ENCODE data around the gene CPEB1.
"Not testable (repeated sequence)": the region's sequence is repeated elsewhere in the genome, so short reads cannot be mapped to it uniquely, and the experiment has no call there.

The CPEB1 gene

GRCh38 chr15:82649226-82649999 lies 2.2 kb upstream of the CPEB1 start:
- DNase-seq (ENCODE audit: low read depth) = no peak

- no peak for DNase-seq (ENCODE audit: low read depth)
Observed at GRCh38 chr15:82648257-82649103, 1.3 kb upstream of the CPEB1 start.

GRCh38 chr15:82647835-82648256 lies 683 bp upstream of the CPEB1 start:
- peak; percentile 24 for DNase-seq (ENCODE audit: low read depth)

GRCh38 chr15:82646250-82647044 lies 716 bp downstream of the CPEB1 start:
- no peak for DNase-seq (ENCODE audit: low read depth)

- DNase-seq (ENCODE audit: low read depth) = not testable (repeated sequence)
Observed at GRCh38 chr15:82644967-82645852, 2.0 kb downstream of the CPEB1 start.

GRCh38 chr15:82643992-82644391 lies 3.2 kb downstream of the CPEB1 start:
- DNase-seq (ENCODE audit: low read depth) = no peak

GRCh38 chr15:82642656-82643055 lies 4.5 kb downstream of the CPEB1 start:
- no peak for DNase-seq (ENCODE audit: low read depth)

GRCh38 chr15:82641129-82641798 lies 5.9 kb downstream of the CPEB1 start:
- DNase-seq (ENCODE audit: low read depth) = no peak

- no peak for DNase-seq (ENCODE audit: low read depth)
Observed at GRCh38 chr15:82640672-82641071, 6.5 kb downstream of the CPEB1 start.

- no peak for DNase-seq (ENCODE audit: low read depth)
Observed at GRCh38 chr15:82635798-82636197, 11.4 kb downstream of the CPEB1 start.

- no peak for DNase-seq (ENCODE audit: low read depth)
Observed at GRCh38 chr15:82630033-82630432, 17.1 kb downstream of the CPEB1 start.

- no peak for DNase-seq (ENCODE audit: low read depth)
Observed at GRCh38 chr15:82625136-82625535, 22.0 kb downstream of the CPEB1 start.

GRCh38 chr15:82624438-82624837 lies 22.7 kb downstream of the CPEB1 start:
- DNase-seq (ENCODE audit: low read depth) = no peak

- DNase-seq (ENCODE audit: low read depth) = no peak
Observed at GRCh38 chr15:82624008-82624407, 23.2 kb downstream of the CPEB1 start.

GRCh38 chr15:82621970-82622369 lies 25.2 kb downstream of the CPEB1 start:
- no peak for DNase-seq (ENCODE audit: low read depth)

- DNase-seq (ENCODE audit: low read depth) = no peak
Observed at GRCh38 chr15:82613747-82614146, 33.4 kb downstream of the CPEB1 start.

GRCh38 chr15:82611348-82611747 lies 35.8 kb downstream of the CPEB1 start:
- DNase-seq (ENCODE audit: low read depth) = no peak

- DNase-seq (ENCODE audit: low read depth) = no peak
Observed at GRCh38 chr15:82602195-82602594, 45.0 kb downstream of the CPEB1 start.

- no peak for DNase-seq (ENCODE audit: low read depth)
Observed at GRCh38 chr15:82599862-82600261, 47.3 kb downstream of the CPEB1 start.

GRCh38 chr15:82597815-82598214 lies 49.3 kb downstream of the CPEB1 start:
- no peak for DNase-seq (ENCODE audit: low read depth)

GRCh38 chr15:82595766-82596165 lies 51.4 kb downstream of the CPEB1 start:
- DNase-seq (ENCODE audit: low read depth) = no peak
